HG03521 (cell line): ENCODE data around the gene NQO2.

ENCODE experiments used
- ATAC-seq: cut with Tn5 transposase; IDR thresholded peaks from one replicate; pipeline ENCODE4 v1.9.1; 2021; ENCODE audit warnings: mild to moderate bottlenecking, moderate library complexity; ENCODE audit not compliant: unreplicated experiment

Gene NQO2

GRCh38 chr6:2999618-3000557, at the start of gene NQO2:
Gene NQO2, plus strand, starts transcription at chr6:2999894. Its CDS starts 6,659 bp downstream, at chr6:3006553.
- ATAC-seq: peak; percentile 79

- no peak for ATAC-seq
Measured at GRCh38 chr6:2950713-2951112, 49.0 kb upstream of the NQO2 start.

- no peak for ATAC-seq
Measured at GRCh38 chr6:2951728-2952127, 48.0 kb upstream of the NQO2 start.

GRCh38 chr6:2952557-2953095, 47.1 kb upstream of the NQO2 start:
- peak; percentile 46 for ATAC-seq

- no peak for ATAC-seq
Measured at GRCh38 chr6:2953098-2953497, 46.6 kb upstream of the NQO2 start.

GRCh38 chr6:2956930-2957685, 42.6 kb upstream of the NQO2 start:
- ATAC-seq: no peak

- ATAC-seq: no peak
Measured at GRCh38 chr6:2957696-2958330, 41.9 kb upstream of the NQO2 start.

- ATAC-seq: no peak
Measured at GRCh38 chr6:2958331-2958711, 41.4 kb upstream of the NQO2 start.

GRCh38 chr6:2958776-2959175, 40.9 kb upstream of the NQO2 start:
- ATAC-seq: no peak

GRCh38 chr6:2959909-2960719, 39.6 kb upstream of the NQO2 start:
- ATAC-seq: no peak

- no peak for ATAC-seq
Measured at GRCh38 chr6:2960935-2961334, 38.8 kb upstream of the NQO2 start.

GRCh38 chr6:2961506-2961905, 38.2 kb upstream of the NQO2 start:
- ATAC-seq: no peak

GRCh38 chr6:2962004-2962403, 37.7 kb upstream of the NQO2 start:
- ATAC-seq: no peak

- no peak for ATAC-seq
Measured at GRCh38 chr6:2962636-2963035, 37.1 kb upstream of the NQO2 start.

- no peak for ATAC-seq
Measured at GRCh38 chr6:2963756-2964155, 35.9 kb upstream of the NQO2 start.

- ATAC-seq: no peak
Measured at GRCh38 chr6:2964793-2965505, 34.7 kb upstream of the NQO2 start.

- no peak for ATAC-seq
Measured at GRCh38 chr6:2966347-2966746, 33.3 kb upstream of the NQO2 start.

- no peak for ATAC-seq
Measured at GRCh38 chr6:2967936-2968335, 31.8 kb upstream of the NQO2 start.

GRCh38 chr6:2968600-2969135, 31.0 kb upstream of the NQO2 start:
- no peak for ATAC-seq

- ATAC-seq: no peak
Measured at GRCh38 chr6:2969549-2969948, 30.1 kb upstream of the NQO2 start.
